ENCODE measurements around the gene SUPT6H.

GRCh38 chr17:28663723-28664122 lies 1.7 kb downstream of the SUPT6H start:
- TF ChIP-seq CTCF (IDR thresholded peaks at IDR 0.05) (no peak), JUND (IDR thresholded peaks at IDR 0.05) (no peak), RXRA (IDR thresholded peaks at IDR 0.05; ENCODE audit: borderline replicate concordance, low read depth) (no peak), FOXJ3 (CRISPR knock-in tag; IDR thresholded peaks at IDR 0.05) (no peak)
